Measurements from ENCODE around the gene LYRM2.

The LYRM2 gene

DNA sequence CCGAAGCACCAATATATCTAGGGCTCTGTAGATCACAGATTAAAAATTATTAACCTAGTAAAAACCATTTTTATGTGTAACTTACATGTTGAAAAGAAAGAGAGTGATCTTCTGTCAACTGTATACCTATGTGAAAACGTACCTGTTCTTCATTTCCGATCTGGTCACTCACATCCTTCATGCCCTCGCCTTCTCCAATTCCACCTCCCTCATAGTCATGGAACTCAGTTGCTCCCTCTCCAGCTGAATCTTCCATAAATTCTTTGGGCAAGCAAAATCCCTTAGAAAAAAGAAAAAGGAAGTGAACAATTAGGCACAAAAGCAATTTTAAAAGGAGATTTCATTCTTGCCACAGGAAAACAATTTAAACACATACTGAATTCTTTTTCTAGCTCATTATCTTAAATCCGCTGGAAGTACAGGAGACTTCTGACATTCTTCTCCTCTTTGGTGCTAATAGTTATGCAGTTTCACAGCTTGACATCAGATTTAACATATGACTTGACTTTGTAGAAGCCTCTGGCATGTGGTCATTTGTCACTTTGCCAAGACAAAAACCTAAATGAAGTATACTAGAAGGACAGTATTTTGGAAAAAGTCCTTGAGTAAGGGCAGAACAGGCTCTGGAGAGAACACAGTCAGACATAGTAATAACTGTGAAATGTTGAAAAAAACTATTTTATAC, 29.5 kb upstream of the LYRM2 start:
- H3K4me3 ChIP-seq (ENCODE audit: low read length): no peak overlapping the region
- DNase-seq (ENCODE audit: low read depth): peak; percentile 45
- no peak for TF ChIP-seq CTCF (conservative IDR thresholded peaks at IDR 0.05; ENCODE audit: low read length)

DNA sequence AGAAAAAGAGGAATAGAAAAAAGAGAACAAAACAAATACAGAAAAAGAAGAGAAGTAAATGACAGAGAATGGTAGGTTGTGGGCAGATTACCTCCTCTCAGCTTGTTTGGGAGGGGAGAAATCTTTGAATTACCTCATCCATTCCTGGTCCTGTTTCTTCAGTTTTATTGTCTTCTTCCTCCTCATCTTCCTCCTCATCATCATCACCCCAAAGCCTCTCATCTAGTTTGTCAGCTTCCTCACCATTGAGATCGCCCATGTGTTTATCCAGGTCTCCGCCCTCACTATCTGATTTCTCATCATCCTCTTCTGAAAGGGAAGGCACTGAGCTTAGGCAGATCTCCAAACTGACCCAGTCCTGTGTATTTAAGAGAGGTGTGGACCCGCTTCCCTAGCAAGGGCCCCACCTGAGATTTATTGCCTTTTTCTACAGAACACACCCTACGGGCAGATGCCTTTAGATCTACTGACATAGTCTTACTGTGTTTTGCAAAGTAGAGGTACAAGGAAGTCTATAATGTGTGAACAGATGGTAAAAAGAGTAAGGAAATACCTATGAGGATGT, 24.2 kb upstream of the LYRM2 start:
- no peak overlapping the region for H3K4me3 ChIP-seq (ENCODE audit: low read length)
- no peak for TF ChIP-seq CTCF (conservative IDR thresholded peaks at IDR 0.05; ENCODE audit: low read length)

GRCh38 chr6:89661559-89661958, 23.0 kb upstream of the LYRM2 start:
- no peak overlapping the region for H3K4me3 ChIP-seq (ENCODE audit: low read length)
- DNase-seq (ENCODE audit: low read depth): no peak
- TF ChIP-seq CTCF (conservative IDR thresholded peaks at IDR 0.05; ENCODE audit: low read length): no peak

More for the DNA sequence above, 24.2 kb upstream of the LYRM2 start:
- DNase-seq (ENCODE audit: low read depth): no peak

GRCh38 chr6:89660981-89661380, 22.4 kb upstream of the LYRM2 start:
- no peak for DNase-seq (ENCODE audit: low read depth)
- no peak overlapping the region for H3K4me3 ChIP-seq (ENCODE audit: low read length)
- TF ChIP-seq CTCF (conservative IDR thresholded peaks at IDR 0.05; ENCODE audit: low read length): no peak

GRCh38 chr6:89657445-89658158, 19.1 kb upstream of the LYRM2 start:
- DNase-seq (ENCODE audit: low read depth): no peak
- H3K4me3 ChIP-seq (ENCODE audit: low read length): no peak overlapping the region
- no peak for TF ChIP-seq CTCF (conservative IDR thresholded peaks at IDR 0.05; ENCODE audit: low read length)

DNA sequence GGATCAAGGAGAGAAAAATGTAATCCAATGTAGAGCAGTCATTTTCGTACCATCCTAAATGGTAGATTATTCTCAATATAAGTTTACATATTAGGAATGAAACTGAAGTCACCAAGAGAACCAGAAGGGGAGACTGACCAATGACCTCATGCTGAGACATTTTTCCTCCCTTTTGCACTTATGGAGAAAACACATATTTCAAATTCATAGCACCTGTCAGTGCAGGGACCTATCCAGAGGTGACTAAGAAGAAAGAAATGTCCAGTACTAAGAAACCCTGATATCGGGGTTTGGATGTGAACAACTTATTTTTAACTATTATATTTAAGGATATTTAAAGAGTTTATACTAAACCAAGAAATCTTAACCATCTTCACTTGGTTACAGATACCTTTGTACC, 16.6 kb upstream of the LYRM2 start:
- H3K4me3 ChIP-seq (ENCODE audit: low read length): no peak overlapping the region
- DNase-seq (ENCODE audit: low read depth): no peak
- TF ChIP-seq CTCF (conservative IDR thresholded peaks at IDR 0.05; ENCODE audit: low read length): no peak

- no peak for DNase-seq (ENCODE audit: low read depth)
- no peak for TF ChIP-seq CTCF (conservative IDR thresholded peaks at IDR 0.05; ENCODE audit: low read length)
Measured at GRCh38 chr6:89650579-89650978, 12.0 kb upstream of the LYRM2 start.

More at GRCh38 chr6:89650579-89650978, 12.0 kb upstream of the LYRM2 start:
- no peak overlapping the region for H3K4me3 ChIP-seq (ENCODE audit: low read length)

Data from AG10803 (cell line).